Suprapubic skin (tissue), 4 donors: Measurements from ENCODE around the gene TMEM217. TPM values are rescaled to one million over a fixed set of nuclear protein-coding genes. Genes with fewer than 3 reads are reported as not detected.
A peak's percentile ranks its signal among the peaks of the same experiment; 100 is the strongest.

Experiments used
- DNase-seq, 2 donors: peaks; one replicate each; pipeline ENCODE4 v3.0.0-alpha.2; 2019; ENCODE audit warnings: low spot score in 2 of 2
- H3K27ac ChIP-seq: fragments of 200-600 bp; sonication (generic); one replicate; pipeline ENCODE4 v1.5.1; 2019
- H3K27me3 ChIP-seq: fragments of 200-600 bp; sonication (generic); one replicate; pipeline ENCODE4 v1.5.1; 2019
- H3K36me3 ChIP-seq: fragments of 200-600 bp; sonication (generic); one replicate; pipeline ENCODE4 v1.5.1; 2019
- H3K4me1 ChIP-seq: fragments of 200-600 bp; sonication (generic); one replicate; pipeline ENCODE4 v1.5.1; 2019
- H3K4me3 ChIP-seq: fragments of 200-600 bp; sonication (generic); one replicate; pipeline ENCODE4 v1.5.1; 2019; ENCODE audit warnings: mild to moderate bottlenecking
- H3K9me3 ChIP-seq: fragments of 200-600 bp; sonication (generic); one replicate; pipeline ENCODE4 v1.5.1; 2019
- EP300 ChIP-seq: sonication (generic); formaldehyde crosslinking; IDR thresholded peaks from one replicate; pipeline ENCODE4 v1.6.1; 2017; ENCODE audit warnings: antibody characterized with exemption
- POLR2A ChIP-seq, 2 donors: fragments of 450-650 bp; IDR thresholded peaks; one replicate each; pipeline ENCODE4 v1.6.1; 2017; ENCODE audit warnings: antibody characterized with exemption in 2 of 2, mild to moderate bottlenecking in 2 of 2, moderate library complexity in 2 of 2
- POLR2AphosphoS5 ChIP-seq, 3 donors: sonication (generic); formaldehyde crosslinking; IDR thresholded peaks; one replicate each; pipeline ENCODE4 v1.6.1; 2017; ENCODE audit warnings: antibody characterized with exemption in 3 of 3
- WGBS: methylation state at CpG from one replicate; pipeline ENCODE4 v1.1.5; 2018; 5-methylcytosine and 5-hydroxymethylcytosine counted together
- total RNA-seq, 4 donors: library from RNA; depleted of rRNA; stranded (reverse); fragments of >200 nt; gene quantifications; one replicate each; pipeline ENCODE4 v1.1.0, GENCODE V29; 2016
- TF ChIP-seq, protein P1 (sequence below), 2 donors: fragments of 200-600 bp in 1 of 2; fragments of 450-650 bp in 1 of 2; sonication (generic) in 1 of 2; IDR thresholded peaks; one replicate each; pipeline ENCODE4 v1.5.1; 2016 to 2019; ENCODE audit warnings: antibody characterized with exemption in 2 of 2, mild to moderate bottlenecking in 1 of 2, moderate library complexity in 1 of 2

The TMEM217 gene
- total RNA-seq, 4 donors from 2014 or later, result 0.30 to 3.3 (median 2.6) TPM; not detected in 1

DNA sequence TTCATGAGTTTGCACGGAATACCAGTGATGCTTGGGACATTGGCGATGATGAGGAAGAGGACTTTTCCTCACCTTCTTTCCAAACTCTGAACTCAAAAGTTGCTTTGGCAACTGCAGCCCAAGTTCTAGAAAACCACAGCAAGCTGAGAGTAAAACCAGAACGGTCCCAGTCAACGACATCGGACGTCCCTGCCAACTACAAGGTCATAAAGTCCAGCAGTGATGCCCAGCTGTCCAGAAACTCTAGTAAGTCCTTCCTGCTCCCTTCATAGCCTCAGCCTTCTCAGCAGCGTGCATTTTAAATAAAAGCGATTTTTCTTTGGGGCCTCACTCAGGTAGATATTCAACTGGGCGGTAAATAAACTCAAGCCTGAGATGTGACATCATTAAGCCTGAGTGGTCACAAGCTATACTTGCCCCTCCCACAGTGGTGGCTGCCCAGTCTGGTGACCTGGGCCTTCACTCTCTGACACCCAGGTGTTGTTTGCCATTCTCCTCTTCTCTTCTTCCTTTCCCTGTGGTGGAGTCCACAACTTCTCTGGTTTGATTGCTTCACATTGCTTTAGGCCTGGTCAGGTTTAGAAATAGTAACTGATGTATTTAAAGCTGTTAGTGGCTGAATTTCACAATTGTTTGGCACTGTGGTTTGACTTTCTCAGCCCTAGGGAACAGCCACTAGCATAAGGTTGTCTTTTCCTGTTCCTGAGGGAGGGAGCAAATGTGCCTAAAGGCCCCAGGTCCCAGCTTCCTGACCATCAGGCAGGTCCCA is 21.6 kb upstream of the TMEM217 start:
- DNase-seq, result no peak
- Histone ChIP-seq H3K27me3 (no peaks in the 10 kb centered on the region), H3K27ac (no peak overlapping the region), H3K9me3 (no peaks in the 10 kb centered on the region), H3K4me3 (no peak overlapping the region), H3K4me1 (peaks cover 10% of the 10 kb centered on the region), H3K36me3 (peaks cover 34% of the 10 kb centered on the region)
- TF ChIP-seq, protein P1, sequence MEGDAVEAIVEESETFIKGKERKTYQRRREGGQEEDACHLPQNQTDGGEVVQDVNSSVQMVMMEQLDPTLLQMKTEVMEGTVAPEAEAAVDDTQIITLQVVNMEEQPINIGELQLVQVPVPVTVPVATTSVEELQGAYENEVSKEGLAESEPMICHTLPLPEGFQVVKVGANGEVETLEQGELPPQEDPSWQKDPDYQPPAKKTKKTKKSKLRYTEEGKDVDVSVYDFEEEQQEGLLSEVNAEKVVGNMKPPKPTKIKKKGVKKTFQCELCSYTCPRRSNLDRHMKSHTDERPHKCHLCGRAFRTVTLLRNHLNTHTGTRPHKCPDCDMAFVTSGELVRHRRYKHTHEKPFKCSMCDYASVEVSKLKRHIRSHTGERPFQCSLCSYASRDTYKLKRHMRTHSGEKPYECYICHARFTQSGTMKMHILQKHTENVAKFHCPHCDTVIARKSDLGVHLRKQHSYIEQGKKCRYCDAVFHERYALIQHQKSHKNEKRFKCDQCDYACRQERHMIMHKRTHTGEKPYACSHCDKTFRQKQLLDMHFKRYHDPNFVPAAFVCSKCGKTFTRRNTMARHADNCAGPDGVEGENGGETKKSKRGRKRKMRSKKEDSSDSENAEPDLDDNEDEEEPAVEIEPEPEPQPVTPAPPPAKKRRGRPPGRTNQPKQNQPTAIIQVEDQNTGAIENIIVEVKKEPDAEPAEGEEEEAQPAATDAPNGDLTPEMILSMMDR (IDR thresholded peaks at IDR 0.05), result no peak
- peak in 1 of 3 donors; percentile 44 for TF ChIP-seq POLR2AphosphoS5 (IDR thresholded peaks at IDR 0.05)
- TF ChIP-seq EP300, result no peak
- no peak for TF ChIP-seq POLR2A (IDR thresholded peaks at IDR 0.05)
- 86% methylated on average over 9 of the region's 9 CpGs for WGBS

GRCh38 chr6:37277001-37277409 is 19.1 kb upstream of the TMEM217 start:
- no peak overlapping the region for H3K27ac ChIP-seq
- peaks cover 9% of the 10 kb centered on the region for H3K36me3 ChIP-seq
- WGBS, result 88% methylated on average over 6 of the region's 6 CpGs
- no peak for DNase-seq
- no peaks in the 10 kb centered on the region for H3K9me3 ChIP-seq
- no peak overlapping the region for H3K4me3 ChIP-seq
- TF ChIP-seq POLR2AphosphoS5 (IDR thresholded peaks at IDR 0.05) (no peak), EP300 (no peak), POLR2A (IDR thresholded peaks at IDR 0.05) (no peak)
- TF ChIP-seq, protein P1 (IDR thresholded peaks at IDR 0.05), result no peak
- H3K4me1 ChIP-seq, result peaks cover 7% of the 10 kb centered on the region
- no peaks in the 10 kb centered on the region for H3K27me3 ChIP-seq

GRCh38 chr6:37275350-37275749 is 17.4 kb upstream of the TMEM217 start:
- Histone ChIP-seq H3K4me1 (peaks cover 7% of the 10 kb centered on the region), H3K36me3 (peaks cover 12% of the 10 kb centered on the region), H3K9me3 (no peaks in the 10 kb centered on the region), H3K27me3 (no peaks in the 10 kb centered on the region), H3K4me3 (no peak overlapping the region), H3K27ac (no peak overlapping the region)
- no peak for DNase-seq
- TF ChIP-seq POLR2AphosphoS5 (IDR thresholded peaks at IDR 0.05), result no peak
- TF ChIP-seq, protein P1 (IDR thresholded peaks at IDR 0.05), result no peak
- TF ChIP-seq POLR2A (IDR thresholded peaks at IDR 0.05), result no peak
- no peak for TF ChIP-seq EP300
- WGBS, result 100% methylated on average over 1 of the region's 1 CpG

- TF ChIP-seq, protein P1 (IDR thresholded peaks at IDR 0.05), result no peak
- TF ChIP-seq POLR2A (IDR thresholded peaks at IDR 0.05) (no peak), POLR2AphosphoS5 (IDR thresholded peaks at IDR 0.05) (no peak), EP300 (no peak)
- no peak overlapping the region for H3K27ac ChIP-seq
- H3K9me3 ChIP-seq, result no peaks in the 10 kb centered on the region
- H3K4me1 ChIP-seq, result no peaks in the 10 kb centered on the region
- H3K4me3 ChIP-seq, result no peak overlapping the region
- 83% methylated on average over 3 of the region's 3 CpGs for WGBS
- DNase-seq, result no peak
- peaks cover 17% of the 10 kb centered on the region for H3K36me3 ChIP-seq
- no peaks in the 10 kb centered on the region for H3K27me3 ChIP-seq
Observed at GRCh38 chr6:37273690-37274089, 15.7 kb upstream of the TMEM217 start.

- no peak overlapping the region for H3K4me3 ChIP-seq
- no peaks in the 10 kb centered on the region for H3K4me1 ChIP-seq
- WGBS, result 64% methylated on average over 8 of the region's 8 CpGs
- no peak for DNase-seq
- H3K36me3 ChIP-seq, result peaks cover 17% of the 10 kb centered on the region
- no peaks in the 10 kb centered on the region for H3K9me3 ChIP-seq
- no peaks in the 10 kb centered on the region for H3K27me3 ChIP-seq
- no peak for TF ChIP-seq POLR2AphosphoS5 (IDR thresholded peaks at IDR 0.05)
- no peak for TF ChIP-seq POLR2A (IDR thresholded peaks at IDR 0.05)
- no peak for TF ChIP-seq EP300
- TF ChIP-seq, protein P1 (IDR thresholded peaks at IDR 0.05), result no peak
- no peak overlapping the region for H3K27ac ChIP-seq
Observed at GRCh38 chr6:37272834-37273566, 15.1 kb upstream of the TMEM217 start.
